Stomach (tissue), 9 donors: Measurements from ENCODE around the gene LLCFC1. TPM values are rescaled to one million over a fixed set of nuclear protein-coding genes. Genes with fewer than 3 reads are reported as not detected.

ENCODE experiments used
- DNase-seq, 2 donors: peaks; one replicate each; pipeline versions ENCODE4 v3.0.0 to v3.0.0-alpha.2; 2013 to 2019
- H3K27ac ChIP-seq, 5 donors: fragments of 200-600 bp in 4 of 5; sonication (generic) in 4 of 5; one replicate each; pipeline ENCODE4 v1.5.1; 2013 to 2019; ENCODE audit warnings: mild to moderate bottlenecking in 1 of 5, moderate library complexity in 1 of 5
- H3K27me3 ChIP-seq, 3 donors: fragments of 200-600 bp; sonication (generic); one replicate each; pipeline ENCODE4 v1.5.1; 2017 to 2019; ENCODE audit warnings: mixed run types in 1 of 3
- H3K36me3 ChIP-seq, 4 donors: fragments of 200-600 bp; sonication (generic); 1 replicate in 3 of 4; 2 replicates in 1 of 4; pipeline ENCODE4 v1.5.1; 2016 to 2019
- H3K4me1 ChIP-seq, 4 donors: fragments of 200-600 bp; sonication (generic); one replicate each; pipeline ENCODE4 v1.5.1; 2016 to 2019
- H3K4me3 ChIP-seq, 4 donors: fragments of 200-600 bp; sonication (generic) in 3 of 4; one replicate each; pipeline ENCODE4 v1.5.1; 2016 to 2019; ENCODE audit warnings: mild to moderate bottlenecking in 1 of 4
- H3K9me3 ChIP-seq, 4 donors: fragments of 200-600 bp; sonication (generic); one replicate each; pipeline ENCODE4 v1.5.1; 2016 to 2019
- EP300 ChIP-seq: sonication (generic); formaldehyde crosslinking; IDR thresholded peaks from one replicate; pipeline ENCODE4 v1.6.1; 2017; ENCODE audit warnings: antibody characterized with exemption
- POLR2A ChIP-seq, 4 donors: fragments of 450-650 bp; IDR thresholded peaks; one replicate each; pipeline ENCODE4 v1.6.1; 2016; ENCODE audit warnings: antibody characterized with exemption in 4 of 4, control low read depth in 2 of 4, mild to moderate bottlenecking in 1 of 4, moderate library complexity in 1 of 4
- POLR2AphosphoS5 ChIP-seq, 3 donors: sonication (generic); formaldehyde crosslinking; IDR thresholded peaks; one replicate each; pipeline ENCODE4 v1.6.1; 2016; ENCODE audit warnings: antibody characterized with exemption in 3 of 3
- WGBS, 5 donors: extraction: QIAGEN DNeasy Blood & Tissue Kit in 3 of 5; methylation state at CpG; one replicate each; pipeline versions ENCODE4 v1.1.5 to v1.1.7; 2013 to 2018; 5-methylcytosine and 5-hydroxymethylcytosine counted together
- intact Hi-C: fragments of 100-400 bp; cut with DNase I; formaldehyde crosslinking; loops from one replicate; pipeline ENCODE4 v1.15.1; 2023; ENCODE audit warnings: low total_unique reads
- polyA plus RNA-seq, 3 donors: library from polyadenylated mRNA; stranded (reverse); fragments of 200-250 nt; gene quantifications; one replicate each; pipeline ENCODE4 v1.2.3, GENCODE V29; 2013
- total RNA-seq, 5 donors: library from RNA; depleted of rRNA; stranded (reverse); fragments of >200 nt; gene quantifications; one replicate each; pipeline versions ENCODE4 v1.1.0 to v1.2.3, GENCODE V29; 2014 to 2016
- TF ChIP-seq, protein P1 (sequence below), 7 experiments: fragments of 450-650 bp in 4 of 7; fragments of 200-600 bp in 3 of 7; sonication (generic) in 3 of 7; IDR thresholded peaks; one replicate each; pipeline ENCODE4 v1.5.1; 2016 to 2019; ENCODE audit warnings: antibody characterized with exemption in 7 of 7, control low read depth in 2 of 7, mild to moderate bottlenecking in 1 of 7
- donor health status: healthy with polysubstance abuse.
- donor health status: Bipolar disorder and iron deficiency.
- donor health status: healthy.

LLCFC1 gene
- total and polyA plus RNA-seq, 8 donors, result 0.18 TPM; not detected in 7

DNA sequence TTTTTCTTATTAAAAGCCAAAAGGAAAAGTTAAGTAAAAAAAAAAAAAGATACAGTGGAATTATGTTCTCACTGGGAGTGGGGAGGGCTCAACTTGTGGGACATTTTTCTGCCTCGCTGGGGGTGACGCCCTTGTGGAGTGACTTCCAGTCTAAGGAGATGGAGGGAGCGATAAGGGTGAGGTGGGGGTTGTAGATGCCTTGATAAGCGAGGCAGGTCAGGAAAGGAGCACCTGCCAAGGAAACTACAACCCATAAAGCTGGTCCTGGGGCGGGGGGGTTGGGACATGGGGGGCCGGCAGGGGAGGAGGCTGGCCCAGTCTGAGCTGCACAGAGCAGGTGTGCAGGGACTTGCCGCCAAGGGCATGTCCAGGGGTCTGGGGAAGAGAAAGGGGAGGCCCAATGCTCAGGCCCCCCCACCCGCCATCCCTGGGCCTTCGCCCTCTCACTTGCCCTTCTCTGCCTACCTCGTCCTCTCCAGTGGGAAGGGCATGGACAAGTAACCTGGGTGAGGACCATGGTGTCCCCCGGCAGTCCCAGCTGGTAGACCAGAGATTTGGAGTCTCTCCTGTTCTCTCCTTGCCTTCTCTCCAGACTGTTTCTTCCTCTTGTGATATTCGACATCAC lies 3.2 kb upstream of the LLCFC1 start:
- WGBS, 5 donors, result 74 to 86% (median 84%) methylated on average over 10 to 12 of the region's 12 CpGs
- H3K27ac ChIP-seq, result no peak overlapping the region
- H3K27me3 ChIP-seq, result no peaks in the 10 kb centered on the region
- no peak for TF ChIP-seq POLR2A (IDR thresholded peaks at IDR 0.05)
- no peak for TF ChIP-seq POLR2AphosphoS5 (IDR thresholded peaks at IDR 0.05)
- no peak for TF ChIP-seq EP300
- TF ChIP-seq, protein P1, sequence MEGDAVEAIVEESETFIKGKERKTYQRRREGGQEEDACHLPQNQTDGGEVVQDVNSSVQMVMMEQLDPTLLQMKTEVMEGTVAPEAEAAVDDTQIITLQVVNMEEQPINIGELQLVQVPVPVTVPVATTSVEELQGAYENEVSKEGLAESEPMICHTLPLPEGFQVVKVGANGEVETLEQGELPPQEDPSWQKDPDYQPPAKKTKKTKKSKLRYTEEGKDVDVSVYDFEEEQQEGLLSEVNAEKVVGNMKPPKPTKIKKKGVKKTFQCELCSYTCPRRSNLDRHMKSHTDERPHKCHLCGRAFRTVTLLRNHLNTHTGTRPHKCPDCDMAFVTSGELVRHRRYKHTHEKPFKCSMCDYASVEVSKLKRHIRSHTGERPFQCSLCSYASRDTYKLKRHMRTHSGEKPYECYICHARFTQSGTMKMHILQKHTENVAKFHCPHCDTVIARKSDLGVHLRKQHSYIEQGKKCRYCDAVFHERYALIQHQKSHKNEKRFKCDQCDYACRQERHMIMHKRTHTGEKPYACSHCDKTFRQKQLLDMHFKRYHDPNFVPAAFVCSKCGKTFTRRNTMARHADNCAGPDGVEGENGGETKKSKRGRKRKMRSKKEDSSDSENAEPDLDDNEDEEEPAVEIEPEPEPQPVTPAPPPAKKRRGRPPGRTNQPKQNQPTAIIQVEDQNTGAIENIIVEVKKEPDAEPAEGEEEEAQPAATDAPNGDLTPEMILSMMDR (IDR thresholded peaks at IDR 0.05), result no peak
- no peak for DNase-seq
- no peaks in the 10 kb centered on the region for H3K36me3 ChIP-seq
- intact Hi-C loops, result no loop called here
- no peaks in the 10 kb centered on the region for H3K4me1 ChIP-seq
- H3K9me3 ChIP-seq, result no peaks in the 10 kb centered on the region
- no peak overlapping the region for H3K4me3 ChIP-seq

DNA sequence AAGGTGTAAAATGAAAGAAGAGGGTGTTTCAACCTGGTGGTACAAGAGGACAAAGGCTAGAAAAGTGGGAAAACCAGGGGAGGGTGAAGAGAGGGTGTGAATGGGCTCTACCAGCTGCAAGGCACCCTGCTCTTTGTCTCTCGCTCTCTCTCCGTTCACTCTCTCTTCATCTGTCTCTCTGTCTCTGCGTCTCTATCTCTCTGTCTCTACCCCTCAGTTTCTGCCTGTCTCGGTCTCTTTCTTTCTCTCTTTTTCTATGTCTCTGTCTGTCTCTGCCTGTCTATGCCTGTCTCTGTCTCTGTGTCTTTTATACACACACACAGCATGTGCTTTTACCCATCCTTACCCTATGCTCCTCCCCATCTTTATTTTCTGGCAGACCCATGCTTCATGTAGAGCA lies 673 bp upstream of the LLCFC1 start:
- no peak for DNase-seq
- Histone ChIP-seq H3K9me3 (no peaks in the 10 kb centered on the region), H3K27me3 (no peaks in the 10 kb centered on the region), H3K36me3 (no peaks in the 10 kb centered on the region), H3K4me1 (no peaks in the 10 kb centered on the region), H3K4me3 (no peak overlapping the region), H3K27ac (no peak overlapping the region)
- 85 to 97% (median 94%) methylated on average over 4 of the region's 4 CpGs for WGBS, 5 donors
- TF ChIP-seq POLR2A (IDR thresholded peaks at IDR 0.05) (no peak), POLR2AphosphoS5 (IDR thresholded peaks at IDR 0.05) (no peak), EP300 (no peak)
- TF ChIP-seq, protein P1 (IDR thresholded peaks at IDR 0.05), result no peak
- intact Hi-C loops, result no loop called here

DNA sequence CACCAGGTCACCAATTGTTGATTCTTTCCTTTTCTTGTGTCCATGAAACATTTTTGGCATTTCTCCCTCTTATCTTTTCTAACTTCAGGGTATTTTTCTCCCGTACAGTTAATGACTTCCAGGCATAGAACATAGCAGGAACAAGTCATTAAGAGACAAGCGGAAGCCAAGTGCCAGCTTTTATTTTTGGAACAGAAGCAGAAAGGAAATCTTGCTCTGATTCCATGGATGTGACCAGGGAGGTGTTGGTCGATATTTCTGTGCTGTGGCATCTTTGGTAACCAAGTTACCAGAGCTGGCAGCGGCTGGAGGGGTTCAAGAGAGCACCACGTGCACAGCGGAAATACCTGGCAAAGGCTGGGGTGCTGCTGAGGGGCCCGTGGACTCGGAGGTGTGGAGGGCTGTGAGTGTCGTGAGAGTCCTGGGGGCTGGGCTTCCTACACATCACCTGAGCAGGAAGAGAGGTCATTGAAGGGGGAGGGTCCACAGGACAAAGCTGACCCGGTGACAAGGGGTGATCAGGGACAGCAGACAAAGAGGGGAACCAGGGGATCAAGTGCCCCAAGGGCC lies 1.8 kb downstream of the LLCFC1 start:
- Histone ChIP-seq H3K4me1 (no peaks in the 10 kb centered on the region), H3K27me3 (peaks cover 0 to 4% (median 0%) of the 10 kb centered on the region in 3 donors), H3K27ac (no peak overlapping the region), H3K36me3 (no peaks in the 10 kb centered on the region), H3K9me3 (no peaks in the 10 kb centered on the region), H3K4me3 (no peak overlapping the region)
- DNase-seq, result no peak
- WGBS, 5 donors, result 66 to 75% (median 69%) methylated on average over 10 of the region's 10 CpGs
- no peak for TF ChIP-seq POLR2A (IDR thresholded peaks at IDR 0.05)
- TF ChIP-seq POLR2AphosphoS5 (IDR thresholded peaks at IDR 0.05), result no peak
- TF ChIP-seq EP300, result no peak
- TF ChIP-seq, protein P1 (IDR thresholded peaks at IDR 0.05), result no peak
- intact Hi-C loops, result no loop called here

DNA sequence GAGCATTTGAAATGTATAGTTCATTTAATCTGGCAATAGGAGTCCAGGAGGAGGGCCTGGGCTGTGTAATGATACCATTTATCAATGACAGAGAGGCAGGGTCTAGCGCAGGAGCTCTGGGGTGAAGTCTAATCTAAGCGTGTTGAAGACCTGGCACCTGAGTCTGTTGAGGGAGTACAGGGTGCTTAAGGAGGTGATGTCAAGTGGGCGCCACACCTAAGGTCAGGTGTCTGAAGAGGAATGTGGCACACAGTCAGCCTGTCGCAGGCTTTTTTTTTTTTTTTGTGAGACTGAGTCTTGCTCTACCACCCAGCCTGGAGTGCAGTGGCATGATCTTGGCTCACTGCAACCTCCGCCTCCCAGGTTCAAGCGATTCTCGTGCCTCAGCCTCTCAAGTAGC lies 2.3 kb downstream of the LLCFC1 start:
- intact Hi-C loops, result no loop called here
- WGBS, 5 donors, result 87 to 96% (median 91%) methylated on average over 7 of the region's 7 CpGs
- TF ChIP-seq, protein P1 (IDR thresholded peaks at IDR 0.05), result no peak
- TF ChIP-seq POLR2AphosphoS5 (IDR thresholded peaks at IDR 0.05) (no peak), EP300 (no peak), POLR2A (IDR thresholded peaks at IDR 0.05) (no peak)
- Histone ChIP-seq H3K36me3 (no peaks in the 10 kb centered on the region), H3K27me3 (peaks cover 0 to 4% (median 0%) of the 10 kb centered on the region in 3 donors), H3K4me1 (no peaks in the 10 kb centered on the region), H3K9me3 (no peaks in the 10 kb centered on the region), H3K4me3 (no peak overlapping the region), H3K27ac (no peak overlapping the region)
- DNase-seq, result no peak
